Neural cell (in vitro differentiated cells): ENCODE data around the gene ARHGAP18. TPM values are rescaled to one million over a fixed set of nuclear protein-coding genes. Genes with fewer than 3 reads are reported as not detected.

Source experiments
- H2AFZ ChIP-seq: fragments of 200-600, 300-800 bp; sonication (generic), shearing (Covaris generic); 2 replicates; pipeline ENCODE4 v1.6.0; 2014; ENCODE audit warnings: low read depth, mild to moderate bottlenecking, antibody characterized with exemption, low read length, moderate library complexity
- H3F3A ChIP-seq: fragments of 200-600 bp; shearing (Covaris generic); 2 replicates; pipeline ENCODE4 v1.6.1; 2016; ENCODE audit warnings: mild to moderate bottlenecking, moderate library complexity, mixed read lengths, antibody characterized with exemption, low read length; ENCODE audit not compliant: insufficient read depth, poor library complexity, severe bottlenecking
- H3K27ac ChIP-seq: fragments of 200-600, 300-800 bp; sonication (generic), shearing (Covaris generic); 2 replicates; pipeline ENCODE4 v1.5.1; 2014; ENCODE audit warnings: mild to moderate bottlenecking, low read length, moderate library complexity
- H3K27me3 ChIP-seq: fragments of 300-800, 200-600 bp; sonication (generic), shearing (Covaris generic); 2 replicates; pipeline ENCODE4 v1.6.0; 2014; ENCODE audit warnings: mild to moderate bottlenecking, low read depth, low read length, moderate library complexity; ENCODE audit not compliant: insufficient read depth
- H3K36me3 ChIP-seq: fragments of 300-800, 200-600 bp; sonication (generic), shearing (Covaris generic); 2 replicates; pipeline ENCODE4 v1.5.1; 2014; ENCODE audit warnings: mild to moderate bottlenecking, antibody characterized with exemption, low read length, moderate library complexity; ENCODE audit not compliant: insufficient read depth
- H3K4me2 ChIP-seq: fragments of 300-800, 200-600 bp; sonication (generic), shearing (Covaris generic); 2 replicates; pipeline ENCODE4 v1.6.0; 2014; ENCODE audit warnings: mild to moderate bottlenecking, low read length
- H3K4me3 ChIP-seq: fragments of 300-800, 200-600 bp; sonication (generic), shearing (Covaris generic); 2 replicates; pipeline ENCODE4 v1.5.1; 2014; ENCODE audit warnings: mild to moderate bottlenecking, low read length, moderate library complexity
- H3K79me2 ChIP-seq: fragments of 200-600 bp; shearing (Covaris generic); replicated peaks from 2 replicates; pipeline ENCODE4 v1.6.0; 2014; ENCODE audit warnings: mild to moderate bottlenecking, low read length, moderate library complexity; ENCODE audit not compliant: insufficient read depth
- H3K9ac ChIP-seq: fragments of 300-800, 200-600 bp; sonication (generic), shearing (Covaris generic); 2 replicates; pipeline ENCODE4 v1.6.1; 2016; ENCODE audit warnings: mild to moderate bottlenecking, low read length, mixed read lengths
- H3K9me2 ChIP-seq: fragments of 200-600 bp; shearing (Covaris generic); 2 replicates; pipeline ENCODE4 v1.6.1; 2016; ENCODE audit warnings: mild to moderate bottlenecking, low read length, mixed read lengths; ENCODE audit not compliant: insufficient read depth
- H3K9me3 ChIP-seq: fragments of 200-600, 300-800 bp; sonication (generic), shearing (Covaris generic); 2 replicates; pipeline ENCODE4 v1.6.1; 2016; ENCODE audit warnings: mild to moderate bottlenecking, mixed run types, low read length, moderate library complexity, mixed read lengths
- H4K20me1 ChIP-seq: fragments of 200-600 bp; shearing (Covaris generic); 2 replicates; pipeline ENCODE4 v1.6.1; 2016; ENCODE audit warnings: mild to moderate bottlenecking, mixed run types; ENCODE audit not compliant: insufficient read depth
- CTCF ChIP-seq: fragments of 450-650 bp; IDR thresholded peaks from 2 replicates; pipeline ENCODE4 v1.5.1; 2014; ENCODE audit warnings: antibody characterized with exemption, mild to moderate bottlenecking, moderate library complexity; ENCODE audit not compliant: poor library complexity, severe bottlenecking
- EP300 ChIP-seq: fragments of 450-650 bp; conservative IDR thresholded peaks from 2 replicates; pipeline ENCODE4 v1.6.1; 2014; ENCODE audit warnings: antibody characterized with exemption, mild to moderate bottlenecking, moderate library complexity; ENCODE audit not compliant: poor library complexity, severe bottlenecking
- EZH2 ChIP-seq: fragments of 200-600, 300-800 bp; shearing (Covaris generic), sonication (generic); IDR thresholded peaks from 2 replicates; pipeline ENCODE4 v1.6.1; 2014; ENCODE audit warnings: antibody characterized with exemption, low read length, borderline replicate concordance, mild to moderate bottlenecking; ENCODE audit not compliant: insufficient read depth, poor library complexity, severe bottlenecking
- MXI1 ChIP-seq: fragments of 450-650 bp; conservative IDR thresholded peaks from 2 replicates; pipeline ENCODE4 v1.6.1; 2014; ENCODE audit warnings: antibody characterized with exemption, mild to moderate bottlenecking; ENCODE audit not compliant: poor library complexity, severe bottlenecking
- POLR2AphosphoS5 ChIP-seq: IDR thresholded peaks from 2 replicates; pipeline ENCODE4 v1.6.1; 2012
- RAD21 ChIP-seq: fragments of 450-650 bp; conservative IDR thresholded peaks from 2 replicates; pipeline ENCODE4 v1.6.1; 2014; ENCODE audit warnings: antibody characterized with exemption, mild to moderate bottlenecking, moderate library complexity
- REST ChIP-seq: IDR thresholded peaks from 2 replicates; pipeline ENCODE4 v1.6.1; 2012; ENCODE audit warnings: borderline replicate concordance
- SMC3 ChIP-seq: fragments of 450-650 bp; conservative IDR thresholded peaks from 2 replicates; pipeline ENCODE4 v1.6.1; 2014; ENCODE audit warnings: antibody characterized with exemption, mild to moderate bottlenecking, moderate library complexity; ENCODE audit not compliant: poor library complexity
- TAF1 ChIP-seq: IDR thresholded peaks from 2 replicates; pipeline ENCODE4 v1.6.1; 2012; ENCODE audit warnings: low read depth
- polyA plus RNA-seq: library from polyadenylated mRNA; depleted of rRNA; stranded (reverse); fragments of >200 nt; gene quantifications from 2 replicates; pipeline ENCODE4 v1.2.3, GENCODE V29; 2014

ARHGAP18 gene
- polyA plus RNA-seq, 1 donor from 2014 or later = 4.7 TPM

GRCh38 chr6:129744201-129744879, 34.4 kb upstream of the ARHGAP18 start:
- Histone ChIP-seq H3K79me2 (no peaks in the 10 kb centered on the region), H3K4me2 (no peak overlapping the region)

GRCh38 chr6:129740013-129740412, 30.0 kb upstream of the ARHGAP18 start:
- H3K9ac ChIP-seq = no peak overlapping the region
- H3K27me3 ChIP-seq = no peaks in the 10 kb centered on the region
- no peak overlapping the region for H3K4me3 ChIP-seq
- no peak overlapping the region for H3K27ac ChIP-seq
- no peak overlapping the region for H2AFZ ChIP-seq
- no peaks in the 10 kb centered on the region for H3F3A ChIP-seq
- no peak overlapping the region for H3K4me2 ChIP-seq
- H4K20me1 ChIP-seq = no peaks in the 10 kb centered on the region
- no peaks in the 10 kb centered on the region for H3K9me2 ChIP-seq
- no peaks in the 10 kb centered on the region for H3K36me3 ChIP-seq
- no peaks in the 10 kb centered on the region for H3K9me3 ChIP-seq
- H3K79me2 ChIP-seq = no peaks in the 10 kb centered on the region
- TF ChIP-seq RAD21 = no peak
- no peak for TF ChIP-seq REST
- no peak for TF ChIP-seq TAF1
- TF ChIP-seq POLR2AphosphoS5 = no peak
- TF ChIP-seq SMC3 = no peak
- no peak for TF ChIP-seq EP300

More at GRCh38 chr6:129744201-129744879, 34.4 kb upstream of the ARHGAP18 start:
- Histone ChIP-seq H4K20me1 (no peaks in the 10 kb centered on the region), H3K27me3 (no peaks in the 10 kb centered on the region), H3K4me3 (no peak overlapping the region), H3K36me3 (no peaks in the 10 kb centered on the region), H3K9ac (no peak overlapping the region), H3K27ac (no peak overlapping the region), H3K9me2 (no peaks in the 10 kb centered on the region), H2AFZ (no peak overlapping the region), H3F3A (no peaks in the 10 kb centered on the region), H3K9me3 (no peaks in the 10 kb centered on the region)
- TF ChIP-seq TAF1 (no peak), EP300 (no peak), EZH2 (no peak), POLR2AphosphoS5 (no peak), REST (no peak), CTCF (no peak), SMC3 (no peak), RAD21 (no peak), MXI1 (no peak)
